SK-N-SH treated with all-trans-retinoic acid at 6 μM for 48 hours (cell line): ENCODE measurements around the gene LYRM4.

Experiments
- ARNTL ChIP-seq: fragments of 450-650 bp; formaldehyde crosslinking; IDR thresholded peaks from 2 replicates; pipeline ENCODE4 v1.5.0; 2020; ENCODE audit warnings: low read depth, mild to moderate bottlenecking, moderate library complexity, borderline replicate concordance
- ZNF8 ChIP-seq: fragments of 450-650 bp; formaldehyde crosslinking; IDR thresholded peaks from 2 replicates; pipeline ENCODE4 v1.5.0; 2020; ENCODE audit warnings: mild to moderate bottlenecking, moderate library complexity
- TF ChIP-seq, protein P1 (sequence below): fragments of 250-450 bp; sonication (Bioruptor Pico); IDR thresholded peaks from 2 replicates; pipeline ENCODE4 v1.8.0; 2020; ENCODE audit warnings: mild to moderate bottlenecking, moderate library complexity, borderline replicate concordance

- TF ChIP-seq, protein P1, sequence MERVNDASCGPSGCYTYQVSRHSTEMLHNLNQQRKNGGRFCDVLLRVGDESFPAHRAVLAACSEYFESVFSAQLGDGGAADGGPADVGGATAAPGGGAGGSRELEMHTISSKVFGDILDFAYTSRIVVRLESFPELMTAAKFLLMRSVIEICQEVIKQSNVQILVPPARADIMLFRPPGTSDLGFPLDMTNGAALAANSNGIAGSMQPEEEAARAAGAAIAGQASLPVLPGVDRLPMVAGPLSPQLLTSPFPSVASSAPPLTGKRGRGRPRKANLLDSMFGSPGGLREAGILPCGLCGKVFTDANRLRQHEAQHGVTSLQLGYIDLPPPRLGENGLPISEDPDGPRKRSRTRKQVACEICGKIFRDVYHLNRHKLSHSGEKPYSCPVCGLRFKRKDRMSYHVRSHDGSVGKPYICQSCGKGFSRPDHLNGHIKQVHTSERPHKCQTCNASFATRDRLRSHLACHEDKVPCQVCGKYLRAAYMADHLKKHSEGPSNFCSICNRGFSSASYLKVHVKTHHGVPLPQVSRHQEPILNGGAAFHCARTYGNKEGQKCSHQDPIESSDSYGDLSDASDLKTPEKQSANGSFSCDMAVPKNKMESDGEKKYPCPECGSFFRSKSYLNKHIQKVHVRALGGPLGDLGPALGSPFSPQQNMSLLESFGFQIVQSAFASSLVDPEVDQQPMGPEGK (CRISPR knock-in tag): no peak
- no peak for TF ChIP-seq ZNF8
- no peak for TF ChIP-seq ARNTL (CRISPR knock-in tag)
Measured at GRCh38 chr6:5179917-5180316, 80.8 kb downstream of the LYRM4 start.
